AG08396 (cell line): Measurements from ENCODE around the gene SDK1.
"Not testable (repeated sequence)": the region's sequence is repeated elsewhere in the genome, so short reads cannot be mapped to it uniquely, and the experiment has no call there.

Experiments
- DNase-seq: peaks from one replicate; pipeline ENCODE4 v3.0.0; 2012; ENCODE audit warnings: low spot score, mixed read lengths

The SDK1 gene

GRCh38 chr7:4073750-4074149 lies 772.7 kb downstream of the SDK1 start:
- no peak for DNase-seq

- DNase-seq = no peak
Measured at GRCh38 chr7:4074407-4074806, 773.4 kb downstream of the SDK1 start.

- no peak for DNase-seq
Measured at GRCh38 chr7:4074994-4075393, 773.9 kb downstream of the SDK1 start.

- DNase-seq = no peak
Measured at GRCh38 chr7:4076701-4077294, 775.7 kb downstream of the SDK1 start.

GRCh38 chr7:4077980-4078379 lies 776.9 kb downstream of the SDK1 start:
- DNase-seq = no peak

- no peak for DNase-seq
Measured at GRCh38 chr7:4078580-4078979, 777.5 kb downstream of the SDK1 start.

GRCh38 chr7:4079366-4079765 lies 778.3 kb downstream of the SDK1 start:
- DNase-seq = no peak

- DNase-seq = no peak
Measured at GRCh38 chr7:4079956-4080355, 778.9 kb downstream of the SDK1 start.

- DNase-seq = no peak
Measured at GRCh38 chr7:4080954-4081353, 779.9 kb downstream of the SDK1 start.

- no peak for DNase-seq
Measured at GRCh38 chr7:4083513-4083912, 782.5 kb downstream of the SDK1 start.

GRCh38 chr7:4084271-4084670 lies 783.2 kb downstream of the SDK1 start:
- DNase-seq = no peak

- DNase-seq = no peak
Measured at GRCh38 chr7:4085937-4086691, 785.1 kb downstream of the SDK1 start.

- no peak for DNase-seq
Measured at GRCh38 chr7:4086723-4087122, 785.7 kb downstream of the SDK1 start.

- no peak for DNase-seq
Measured at GRCh38 chr7:4091767-4092166, 790.7 kb downstream of the SDK1 start.

GRCh38 chr7:4093035-4093434 lies 792.0 kb downstream of the SDK1 start:
- no peak for DNase-seq

- DNase-seq = no peak
Measured at GRCh38 chr7:4093483-4093882, 792.4 kb downstream of the SDK1 start.

- DNase-seq = not testable (repeated sequence)
Measured at GRCh38 chr7:4094158-4094557, 793.1 kb downstream of the SDK1 start.

- no peak for DNase-seq
Measured at GRCh38 chr7:4097001-4097609, 796.1 kb downstream of the SDK1 start.

- no peak for DNase-seq
Measured at GRCh38 chr7:4098169-4098568, 797.1 kb downstream of the SDK1 start.

GRCh38 chr7:4099651-4100050 lies 798.6 kb downstream of the SDK1 start:
- DNase-seq = no peak

GRCh38 chr7:4100148-4100547 lies 799.1 kb downstream of the SDK1 start:
- DNase-seq = no peak

- DNase-seq = no peak
Measured at GRCh38 chr7:4100691-4101090, 799.6 kb downstream of the SDK1 start.

- DNase-seq = no peak
Measured at GRCh38 chr7:4102231-4102841, 801.3 kb downstream of the SDK1 start.
